ENCODE measurements around the gene HLA-DPB1. TPM values are rescaled to one million over a fixed set of nuclear protein-coding genes. Genes with fewer than 3 reads are reported as not detected.

HLA-DPB1 gene
- total RNA-seq, 1 experiment from 2014 or later = 236 TPM

Other genes with a start within 250 kb of the HLA-DPB1 start
- 93.0 and 140 TPM in 2 replicates for gene TAP2, start 237.3 kb upstream of the HLA-DPB1 start, total RNA-seq (2014; rRNA removed; shearing (Covaris generic); ENCODE audit: low replicate concordance)
- gene PSMB8, start 231.9 kb upstream of the HLA-DPB1 start, total RNA-seq (2014; rRNA removed; shearing (Covaris generic); ENCODE audit: low replicate concordance) = 212 and 306 TPM in 2 replicates
- 120 and 171 TPM in 2 replicates for gene TAP1, start 222.3 kb upstream of the HLA-DPB1 start, total RNA-seq (2014; rRNA removed; shearing (Covaris generic); ENCODE audit: low replicate concordance)
- gene PSMB9, start 221.8 kb upstream of the HLA-DPB1 start, total RNA-seq (2014; rRNA removed; shearing (Covaris generic); ENCODE audit: low replicate concordance) = 185 and 284 TPM in 2 replicates
- 116 and 142 TPM in 2 replicates for gene HLA-DMB, start 135.0 kb upstream of the HLA-DPB1 start, total RNA-seq (2014; rRNA removed; shearing (Covaris generic); ENCODE audit: low replicate concordance)
- 325 and 451 TPM in 2 replicates for gene HLA-DMA, start 122.9 kb upstream of the HLA-DPB1 start, total RNA-seq (2014; rRNA removed; shearing (Covaris generic); ENCODE audit: low replicate concordance)
- 201 and 221 TPM in 2 replicates for gene BRD2, start 107.4 kb upstream of the HLA-DPB1 start, total RNA-seq (2014; rRNA removed; shearing (Covaris generic); ENCODE audit: low replicate concordance)
- gene HLA-DOA, start 66.4 kb upstream of the HLA-DPB1 start, total RNA-seq (2014; rRNA removed; shearing (Covaris generic); ENCODE audit: low replicate concordance) = 70.0 and 103 TPM in 2 replicates
- 571 and 780 TPM in 2 replicates for gene HLA-DPA1, start 2.3 kb upstream of the HLA-DPB1 start, total RNA-seq (2014; rRNA removed; shearing (Covaris generic); ENCODE audit: low replicate concordance)
- 0.41 and 1.0 TPM in 2 replicates for gene COL11A2, start 116.5 kb downstream of the HLA-DPB1 start, total RNA-seq (2014; rRNA removed; shearing (Covaris generic); ENCODE audit: low replicate concordance)
- gene RXRB, start 124.7 kb downstream of the HLA-DPB1 start, total RNA-seq (2014; rRNA removed; shearing (Covaris generic); ENCODE audit: low replicate concordance) = 26.2 and 31.1 TPM in 2 replicates
- 14.0 and 31.9 TPM in 2 replicates for gene SLC39A7, start 124.9 kb downstream of the HLA-DPB1 start, total RNA-seq (2014; rRNA removed; shearing (Covaris generic); ENCODE audit: low replicate concordance)
- 15.5 and 26.2 TPM in 2 replicates for gene HSD17B8, start 128.7 kb downstream of the HLA-DPB1 start, total RNA-seq (2014; rRNA removed; shearing (Covaris generic); ENCODE audit: low replicate concordance)
- 14.2 and 38.7 TPM in 2 replicates for gene RING1, start 132.5 kb downstream of the HLA-DPB1 start, total RNA-seq (2014; rRNA removed; shearing (Covaris generic); ENCODE audit: low replicate concordance)
- 21.6 and 76.5 TPM in 2 replicates for gene VPS52, start 195.9 kb downstream of the HLA-DPB1 start, total RNA-seq (2014; rRNA removed; shearing (Covaris generic); ENCODE audit: low replicate concordance)
- gene RPS18, start 196.1 kb downstream of the HLA-DPB1 start, total RNA-seq (2014; rRNA removed; shearing (Covaris generic); ENCODE audit: low replicate concordance) = 7,996 and 13,063 TPM in 2 replicates
- gene B3GALT4, start 201.1 kb downstream of the HLA-DPB1 start, total RNA-seq (2014; rRNA removed; shearing (Covaris generic); ENCODE audit: low replicate concordance) = 3.4 and 16.2 TPM in 2 replicates
- gene WDR46, start 213.2 kb downstream of the HLA-DPB1 start, total RNA-seq (2014; rRNA removed; shearing (Covaris generic); ENCODE audit: low replicate concordance) = 59.6 and 91.1 TPM in 2 replicates
- gene PFDN6, start 213.6 kb downstream of the HLA-DPB1 start, total RNA-seq (2014; rRNA removed; shearing (Covaris generic); ENCODE audit: low replicate concordance) = 66.7 and 126 TPM in 2 replicates
- 35.1 and 47.2 TPM in 2 replicates for gene RGL2, start 223.0 kb downstream of the HLA-DPB1 start, total RNA-seq (2014; rRNA removed; shearing (Covaris generic); ENCODE audit: low replicate concordance)
- 102 and 188 TPM in 2 replicates for gene TAPBP, start 238.1 kb downstream of the HLA-DPB1 start, total RNA-seq (2014; rRNA removed; shearing (Covaris generic); ENCODE audit: low replicate concordance)
- gene ZBTB22, start 241.8 kb downstream of the HLA-DPB1 start, total RNA-seq (2014; rRNA removed; shearing (Covaris generic); ENCODE audit: low replicate concordance) = 4.9 and 11.8 TPM in 2 replicates
- 45.8 and 55.6 TPM in 2 replicates for gene DAXX, start 247.0 kb downstream of the HLA-DPB1 start, total RNA-seq (2014; rRNA removed; shearing (Covaris generic); ENCODE audit: low replicate concordance)

Data from Karpas-422 (cell line).